Neural crest cell (in vitro differentiated cells): ENCODE data around the gene GIT2. TPM values are rescaled to one million over a fixed set of nuclear protein-coding genes. Genes with fewer than 3 reads are reported as not detected.

ENCODE experiments used
- DNase-seq: peaks from one replicate; pipeline ENCODE4 v3.0.0; 2021; ENCODE audit warnings: low read depth, mixed read lengths, low spot score
- H3K27ac Mint-ChIP-seq: one replicate; pipeline ENCODE4 v1.8.0; 2021; ENCODE audit warnings: mild to moderate bottlenecking, mixed read lengths; ENCODE audit not compliant: unreplicated experiment
- H3K27me3 Mint-ChIP-seq: 2 replicates; pipeline ENCODE4 v1.8.0; 2021; ENCODE audit warnings: low read depth, mild to moderate bottlenecking, mixed read lengths
- H3K36me3 Mint-ChIP-seq: 2 replicates; pipeline ENCODE4 v1.8.0; 2021; ENCODE audit warnings: low read depth, mild to moderate bottlenecking, mixed read lengths
- H3K4me1 Mint-ChIP-seq: 2 replicates; pipeline ENCODE4 v1.8.0; 2021; ENCODE audit warnings: mixed read lengths
- H3K4me3 Mint-ChIP-seq: one replicate; pipeline ENCODE4 v1.8.0; 2021; ENCODE audit warnings: mild to moderate bottlenecking, mixed read lengths
- H3K9me3 Mint-ChIP-seq: 2 replicates; pipeline ENCODE4 v1.8.0; 2021; ENCODE audit warnings: mixed read lengths
- total RNA-seq: library from RNA; stranded (reverse); gene quantifications from 2 replicates; pipeline ENCODE4 v1.2.1, GENCODE V29; 2021
- TF ChIP-seq, protein P1 (sequence below): fragments of 200-600 bp; sonication (generic); conservative IDR thresholded peaks from 2 replicates; pipeline ENCODE4 v1.5.0; 2021; ENCODE audit warnings: antibody characterized with exemption, mild to moderate bottlenecking

Gene GIT2
- total RNA-seq, 1 donor from 2014 or later, result 31.1 TPM

DNA sequence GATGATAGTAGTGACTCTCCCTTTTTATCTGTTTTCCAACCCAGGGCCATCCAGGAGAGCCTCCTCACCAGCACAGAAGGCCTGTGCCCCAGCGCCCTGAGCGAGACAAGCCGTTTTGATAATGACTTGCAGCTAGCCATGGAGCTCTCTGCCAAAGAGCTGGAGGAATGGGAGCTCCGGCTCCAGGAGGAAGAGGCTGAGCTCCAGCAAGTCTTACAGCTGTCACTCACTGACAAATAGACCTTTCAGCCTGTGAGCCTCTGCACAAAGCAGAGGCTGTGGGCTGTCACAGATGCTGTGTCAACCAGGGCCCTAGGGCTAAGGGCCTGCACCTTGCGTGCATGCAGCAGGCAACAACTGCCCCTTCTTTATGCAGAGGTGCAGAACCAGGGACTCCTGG is 41.1 kb upstream of the GIT2 start:
- Mint-ChIP-seq H3K27me3 (no peaks in the 10 kb centered on the region), H3K4me3 (no peak overlapping the region), H3K36me3 (peaks cover 12% of the 10 kb centered on the region), H3K4me1 (peaks cover 20% of the 10 kb centered on the region), H3K9me3 (no peaks in the 10 kb centered on the region), H3K27ac (no peak overlapping the region)
- TF ChIP-seq, protein P1, sequence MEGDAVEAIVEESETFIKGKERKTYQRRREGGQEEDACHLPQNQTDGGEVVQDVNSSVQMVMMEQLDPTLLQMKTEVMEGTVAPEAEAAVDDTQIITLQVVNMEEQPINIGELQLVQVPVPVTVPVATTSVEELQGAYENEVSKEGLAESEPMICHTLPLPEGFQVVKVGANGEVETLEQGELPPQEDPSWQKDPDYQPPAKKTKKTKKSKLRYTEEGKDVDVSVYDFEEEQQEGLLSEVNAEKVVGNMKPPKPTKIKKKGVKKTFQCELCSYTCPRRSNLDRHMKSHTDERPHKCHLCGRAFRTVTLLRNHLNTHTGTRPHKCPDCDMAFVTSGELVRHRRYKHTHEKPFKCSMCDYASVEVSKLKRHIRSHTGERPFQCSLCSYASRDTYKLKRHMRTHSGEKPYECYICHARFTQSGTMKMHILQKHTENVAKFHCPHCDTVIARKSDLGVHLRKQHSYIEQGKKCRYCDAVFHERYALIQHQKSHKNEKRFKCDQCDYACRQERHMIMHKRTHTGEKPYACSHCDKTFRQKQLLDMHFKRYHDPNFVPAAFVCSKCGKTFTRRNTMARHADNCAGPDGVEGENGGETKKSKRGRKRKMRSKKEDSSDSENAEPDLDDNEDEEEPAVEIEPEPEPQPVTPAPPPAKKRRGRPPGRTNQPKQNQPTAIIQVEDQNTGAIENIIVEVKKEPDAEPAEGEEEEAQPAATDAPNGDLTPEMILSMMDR, result no peak
- DNase-seq, result no peak

DNA sequence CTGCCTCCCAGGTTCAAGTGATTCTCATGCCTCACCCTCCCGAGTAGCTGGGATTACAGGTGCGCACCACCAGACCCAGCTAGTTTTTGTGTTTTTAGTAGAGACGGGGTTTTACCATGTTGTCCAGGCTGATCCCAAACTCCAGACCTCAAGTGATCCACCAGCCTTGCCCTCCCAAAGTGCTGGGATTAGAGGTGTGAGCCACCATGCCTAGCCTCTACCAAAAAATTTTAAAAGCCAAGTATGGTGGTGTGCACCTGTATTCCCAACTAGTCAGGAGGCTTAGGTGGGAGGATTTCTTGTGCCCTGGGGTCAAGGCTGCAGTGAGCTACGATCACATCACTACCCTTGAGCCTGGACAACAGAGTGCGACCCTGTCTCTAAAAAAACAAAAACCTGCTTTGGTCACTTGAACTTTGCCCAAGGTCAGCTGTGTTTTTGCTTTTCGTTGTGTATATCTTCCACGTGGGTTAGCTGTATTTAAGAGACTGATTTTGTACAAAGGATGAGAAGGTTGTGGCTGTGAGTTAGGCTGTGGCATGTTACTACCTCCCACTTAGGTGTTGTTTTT is 39.5 kb upstream of the GIT2 start:
- H3K9me3 Mint-ChIP-seq, result no peaks in the 10 kb centered on the region

DNA sequence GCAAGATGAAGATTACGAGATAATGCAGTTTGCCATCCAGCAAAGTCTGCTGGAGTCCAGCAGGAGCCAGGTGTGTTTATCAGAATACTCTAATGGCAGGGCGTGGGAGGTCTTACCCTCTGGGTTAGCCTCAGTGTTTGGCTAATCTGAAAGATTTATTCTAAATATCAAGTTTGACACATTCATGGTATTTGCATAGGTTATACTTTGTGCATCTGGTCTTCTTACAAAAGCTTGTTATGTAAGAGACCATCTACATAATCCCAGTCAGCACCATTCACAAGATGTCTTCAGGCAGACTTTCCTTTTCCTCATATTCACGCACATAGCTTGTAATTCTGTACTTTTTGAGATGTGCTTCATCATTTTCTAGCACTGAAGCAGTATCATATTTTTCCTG is 37.7 kb upstream of the GIT2 start:
- Mint-ChIP-seq H3K4me3 (no peak overlapping the region), H3K27me3 (no peaks in the 10 kb centered on the region), H3K4me1 (peaks cover 19% of the 10 kb centered on the region), H3K9me3 (no peaks in the 10 kb centered on the region), H3K36me3 (peaks cover 19% of the 10 kb centered on the region), H3K27ac (no peak overlapping the region)
- no peak for DNase-seq
- TF ChIP-seq, protein P1, result no peak

More for the DNA sequence above, 39.5 kb upstream of the GIT2 start:
- TF ChIP-seq, protein P1, result no peak
- Mint-ChIP-seq H3K27me3 (no peaks in the 10 kb centered on the region), H3K36me3 (peaks cover 12% of the 10 kb centered on the region), H3K4me3 (no peak overlapping the region), H3K27ac (no peak overlapping the region), H3K4me1 (peaks cover 20% of the 10 kb centered on the region)
- DNase-seq, result no peak

DNA sequence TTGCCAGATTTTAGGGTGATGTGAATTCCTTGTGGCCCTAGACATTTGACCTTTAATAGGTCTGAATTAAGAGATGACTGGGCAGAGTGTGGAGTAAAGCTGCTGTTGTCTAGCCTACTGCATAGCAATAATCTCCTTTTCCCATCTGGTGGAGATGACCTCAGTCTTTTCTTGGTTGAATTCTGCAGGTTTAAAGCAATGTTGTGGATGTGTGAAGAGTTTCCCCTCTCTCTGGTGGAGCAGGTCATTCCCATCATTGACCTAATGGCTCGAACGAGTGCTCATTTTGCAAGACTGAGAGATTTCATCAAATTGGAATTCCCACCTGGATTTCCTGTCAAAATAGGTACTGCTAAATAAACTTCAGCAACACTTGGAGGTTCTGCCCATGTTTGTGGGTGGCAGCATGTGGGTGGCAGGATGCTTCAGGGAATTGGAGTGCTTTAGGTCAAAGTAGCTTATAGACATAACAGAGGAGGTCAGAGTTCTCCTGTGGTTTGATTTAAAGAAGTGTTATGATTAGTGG is 33.2 kb upstream of the GIT2 start:
- TF ChIP-seq, protein P1, result no peak
- H3K4me1 Mint-ChIP-seq, result peaks cover 5% of the 10 kb centered on the region
- no peak overlapping the region for H3K4me3 Mint-ChIP-seq
- no peaks in the 10 kb centered on the region for H3K9me3 Mint-ChIP-seq
- H3K36me3 Mint-ChIP-seq, result peaks cover 9% of the 10 kb centered on the region
- no peak overlapping the region for H3K27ac Mint-ChIP-seq
- DNase-seq, result no peak
- no peaks in the 10 kb centered on the region for H3K27me3 Mint-ChIP-seq

DNA sequence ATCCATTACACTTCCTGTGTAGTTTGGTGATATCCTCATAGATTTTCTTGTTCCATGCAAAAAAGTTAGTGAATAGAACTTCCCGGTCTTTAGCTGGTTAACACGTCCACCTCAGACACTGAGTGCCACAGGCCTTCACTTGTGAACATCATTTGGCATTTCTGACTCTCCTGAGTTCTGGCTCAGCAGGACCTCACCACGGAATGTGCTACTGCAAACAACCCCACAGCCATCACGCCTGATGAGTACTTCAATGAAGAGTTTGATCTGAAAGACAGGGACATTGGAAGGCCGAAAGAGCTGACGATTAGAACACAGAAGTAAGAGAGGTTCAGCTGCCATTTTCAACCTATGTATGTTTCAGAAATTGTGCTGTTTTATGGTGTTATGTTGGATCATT is 32.2 kb upstream of the GIT2 start:
- Mint-ChIP-seq H3K9me3 (no peaks in the 10 kb centered on the region), H3K4me3 (no peak overlapping the region), H3K27me3 (no peaks in the 10 kb centered on the region), H3K4me1 (peaks cover 15% of the 10 kb centered on the region), H3K36me3 (peaks cover 7% of the 10 kb centered on the region), H3K27ac (peak overlapping the region; percentile 84)
- TF ChIP-seq, protein P1, result no peak
- no peak for DNase-seq
